Measurements from ENCODE around the gene TRIM34.
"Not testable (repeated sequence)": the region's sequence is repeated elsewhere in the genome, so short reads cannot be mapped to it uniquely, and the experiment has no call there.

The TRIM34 gene

GRCh38 chr11:5689551-5689983, 64.8 kb downstream of the TRIM34 start, which contains the start of gene TRIM22:
TSS of gene TRIM22 (plus strand) at chr11:5689790. CDS start at chr11:5696233, 6,443 bp downstream.
- FAIRE-seq (peak; percentile 95), DNase-seq (ENCODE audit: insufficient read length) (peak; percentile 34)
- peak; percentile 63; the same call in 1 of the 2 replicates for TF ChIP-seq POLR2A (IDR thresholded peaks at IDR 0.05; ENCODE audit: low read depth, low read length)
- peak; percentile 73 for TF ChIP-seq POLR2AphosphoS5 (IDR thresholded peaks at IDR 0.05; ENCODE audit: low read depth, low read length)
- TF ChIP-seq TAF1 (IDR thresholded peaks at IDR 0.05; ENCODE audit: borderline replicate concordance, low read depth, low read length): 0 out of 2 replicates have a peak, but pooled peaks have one; percentile 30

- DNase-seq (ENCODE audit: insufficient read length): no peak
- TF ChIP-seq TAF1 (IDR thresholded peaks at IDR 0.05; ENCODE audit: borderline replicate concordance, low read depth, low read length) (0 out of 2 replicates have a peak, but pooled peaks have one; percentile 26), POLR2A (IDR thresholded peaks at IDR 0.05; ENCODE audit: low read depth, low read length) (no peak), POLR2AphosphoS5 (IDR thresholded peaks at IDR 0.05; ENCODE audit: low read depth, low read length) (no peak; the same call in 1 of the 2 replicates)
- FAIRE-seq: no peak
Observed at GRCh38 chr11:5690216-5690615, 65.4 kb downstream of the TRIM34 start.

GRCh38 chr11:5690736-5691135, 65.9 kb downstream of the TRIM34 start:
- TF ChIP-seq TAF1 (IDR thresholded peaks at IDR 0.05; ENCODE audit: borderline replicate concordance, low read depth, low read length) (no peak), POLR2AphosphoS5 (IDR thresholded peaks at IDR 0.05; ENCODE audit: low read depth, low read length) (no peak), POLR2A (IDR thresholded peaks at IDR 0.05; ENCODE audit: low read depth, low read length) (no peak)
- DNase-seq (ENCODE audit: insufficient read length) (no peak), FAIRE-seq (peak; percentile 38)

- DNase-seq (ENCODE audit: insufficient read length): not testable (repeated sequence)
- FAIRE-seq: peak; percentile 68
- 0 out of 2 replicates have a peak, but pooled peaks have one; percentile 3 for TF ChIP-seq POLR2A (IDR thresholded peaks at IDR 0.05; ENCODE audit: low read depth, low read length)
Observed at GRCh38 chr11:5691238-5691963, 66.6 kb downstream of the TRIM34 start.

- DNase-seq (ENCODE audit: insufficient read length) (no peak), FAIRE-seq (no peak)
- TF ChIP-seq TAF1 (IDR thresholded peaks at IDR 0.05; ENCODE audit: borderline replicate concordance, low read depth, low read length) (no peak), POLR2A (IDR thresholded peaks at IDR 0.05; ENCODE audit: low read depth, low read length) (no peak), POLR2AphosphoS5 (IDR thresholded peaks at IDR 0.05; ENCODE audit: low read depth, low read length) (no peak)
Observed at GRCh38 chr11:5691964-5692361, 67.2 kb downstream of the TRIM34 start.

Measured in GM12892 (cell line).